Endothelial cell of umbilical vein (primary cell): Measurements from ENCODE around the gene DLGAP1.

Source experiments
- CTCF ChIP-seq, 2 donors: IDR thresholded peaks; 1 replicate in 1 of 2; 2 replicates in 1 of 2; pipeline ENCODE4 v1.5.1; 2011; ENCODE audit warnings: low read length in 2 of 2, mild to moderate bottlenecking in 2 of 2, moderate library complexity in 2 of 2, control low read depth in 1 of 2, inconsistent platforms in 1 of 2, low read depth in 1 of 2; ENCODE audit not compliant: insufficient read depth in 1 of 2; ENCODE audit errors: extremely low read depth in 1 of 2
- FOS ChIP-seq: IDR thresholded peaks from 2 replicates; pipeline ENCODE4 v1.6.1; 2011; ENCODE audit warnings: mild to moderate bottlenecking, low read length, moderate library complexity, borderline replicate concordance; ENCODE audit not compliant: insufficient read depth
- POLR2A ChIP-seq: IDR thresholded peaks from 2 replicates; pipeline ENCODE4 v1.6.1; 2012; ENCODE audit warnings: low read depth, mild to moderate bottlenecking, control low read depth, low read length
- POLR2AphosphoS5 ChIP-seq: IDR thresholded peaks from 2 replicates; pipeline ENCODE4 v1.6.1; 2012; ENCODE audit warnings: low read depth, mild to moderate bottlenecking, control low read depth, low read length, moderate library complexity; ENCODE audit not compliant: insufficient read depth

- TF ChIP-seq CTCF (IDR thresholded peaks at IDR 0.05; ENCODE audit: extremely low read depth in 1 of 2, insufficient read depth in 1 of 2, low read depth in 1 of 2, low read length in 2 of 2), result no peak
- no peak for TF ChIP-seq POLR2AphosphoS5
- TF ChIP-seq FOS, result no peak
- no peak for TF ChIP-seq POLR2A
Measured at GRCh38 chr18:4248686-4249085, 206.4 kb downstream of the DLGAP1 start.
